IMR-90 (cell line): ENCODE data around the gene SRD5A1. TPM values are rescaled to one million over a fixed set of nuclear protein-coding genes. Genes with fewer than 3 reads are reported as not detected.

ENCODE experiments used
- ATAC-seq: fragments of 200-7000 bp; cut with Tn5 transposase; 2 replicates; pipeline ENCODE4 v1.9.1; 2020; ENCODE audit warnings: low read depth, mild to moderate bottlenecking, moderate library complexity
- BruUV-seq: library from RNA; stranded (reverse); fragments of 400-500 nt; replicated peaks from 2 replicates; lab custom pipeline; 2021; lab: Mats Ljungman, UMichigan
- CTCF ChIA-PET: fragments of 300-600 bp; formaldehyde crosslinking; extraction: SDS; loops from one replicate; lab custom pipeline; 2021; ENCODE audit warnings: antibody characterized with exemption; lab: Yijun Ruan, JAX
- POLR2A ChIA-PET: fragments of 300-600 bp; sonication (Branson Sonifier 250); formaldehyde crosslinking; loops from one replicate; lab custom pipeline; 2022; ENCODE audit warnings: antibody characterized with exemption; ENCODE audit not compliant: unreplicated experiment; lab: Charles Lee
- DNase-seq: peaks from one replicate; pipeline ENCODE4 v3.0.0; 2013
- H2AFZ ChIP-seq: replicated peaks from 2 replicates; pipeline ENCODE3; 2013; ENCODE audit warnings: low read length, mild to moderate bottlenecking; ENCODE audit not compliant: poor library complexity
- H2AK5ac ChIP-seq: 2 replicates; pipeline ENCODE4 v1.6.1; 2013; ENCODE audit warnings: low read depth, low read length, inconsistent platforms
- H2AK9ac ChIP-seq: replicated peaks from 2 replicates; pipeline ENCODE3; 2013; ENCODE audit warnings: mild to moderate bottlenecking, low read depth, low read length, moderate library complexity; ENCODE audit not compliant: poor library complexity
- H2BK120ac ChIP-seq: 2 replicates; pipeline ENCODE4 v1.6.1; 2013; ENCODE audit warnings: low read depth, low read length, inconsistent platforms
- H2BK15ac ChIP-seq: 3 replicates; pipeline ENCODE4 v1.6.1; 2013; ENCODE audit warnings: low read depth, low read length, inconsistent platforms
- H2BK20ac ChIP-seq: 2 replicates; pipeline ENCODE4 v1.6.1; 2013; ENCODE audit warnings: low read depth, mild to moderate bottlenecking, inconsistent platforms, low read length, moderate library complexity
- H2BK5ac ChIP-seq: 2 replicates; pipeline ENCODE4 v1.6.1; 2013; ENCODE audit warnings: mild to moderate bottlenecking, low read depth, low read length, inconsistent platforms; ENCODE audit not compliant: poor library complexity, severe bottlenecking
- H3K14ac ChIP-seq: replicated peaks from 2 replicates; pipeline ENCODE4 v1.6.1; 2013; ENCODE audit warnings: low read depth, low read length, inconsistent platforms
- H3K18ac ChIP-seq: 2 replicates; pipeline ENCODE4 v1.6.1; 2013; ENCODE audit warnings: low read depth, low read length, control low read depth
- H3K23ac ChIP-seq: 2 replicates; pipeline ENCODE4 v1.6.1; 2013; ENCODE audit warnings: low read depth, low read length, inconsistent platforms
- H3K27ac ChIP-seq: 2 replicates; pipeline ENCODE4 v1.5.1; 2013; ENCODE audit warnings: mild to moderate bottlenecking, control low read depth, low read length; ENCODE audit not compliant: insufficient read depth
- H3K27me3 ChIP-seq: 2 replicates; pipeline ENCODE4 v1.6.1; 2013; ENCODE audit warnings: low read length; ENCODE audit not compliant: control insufficient read depth, insufficient read depth
- H3K36me3 ChIP-seq: 2 replicates; pipeline ENCODE4 v1.6.1; 2013; ENCODE audit warnings: low read length, mixed read lengths; ENCODE audit not compliant: control insufficient read depth, insufficient read depth
- H3K4ac ChIP-seq: 2 replicates; pipeline ENCODE4 v1.6.1; 2013; ENCODE audit warnings: low read depth, low read length, inconsistent platforms
- H3K4me1 ChIP-seq: 2 replicates; pipeline ENCODE4 v1.6.1; 2013; ENCODE audit warnings: low read length, mixed read lengths; ENCODE audit not compliant: control insufficient read depth, insufficient read depth
- H3K4me2 ChIP-seq: 2 replicates; pipeline ENCODE4 v1.6.1; 2013; ENCODE audit warnings: low read depth, mild to moderate bottlenecking, control low read depth, low read length, moderate library complexity
- H3K4me3 ChIP-seq: 2 replicates; pipeline ENCODE4 v1.5.1; 2013; ENCODE audit warnings: low read depth, mild to moderate bottlenecking, control low read depth, low read length, moderate library complexity; ENCODE audit not compliant: insufficient read depth
- H3K56ac ChIP-seq: 2 replicates; pipeline ENCODE4 v1.6.1; 2013; ENCODE audit warnings: low read length, inconsistent platforms; ENCODE audit not compliant: insufficient read depth; ENCODE audit errors: extremely low read depth
- H3K79me1 ChIP-seq, 2 experiments: 2 replicates each; pipeline ENCODE4 v1.6.1; 2013; ENCODE audit warnings: low read length in 2 of 2, inconsistent platforms in 1 of 2, low read depth in 1 of 2
- H3K9ac ChIP-seq: 2 replicates; pipeline ENCODE4 v1.6.1; 2013; ENCODE audit warnings: low read depth, low read length, control low read depth
- H3K9me1 ChIP-seq: 2 replicates; pipeline ENCODE4 v1.6.1; 2013; ENCODE audit warnings: low read length, inconsistent platforms; ENCODE audit not compliant: insufficient read depth
- H3K9me3 ChIP-seq: 2 replicates; pipeline ENCODE4 v1.6.1; 2013; ENCODE audit warnings: low read length; ENCODE audit not compliant: control insufficient read depth, insufficient read depth
- H4K20me1 ChIP-seq: 2 replicates; pipeline ENCODE4 v1.6.1; 2013; ENCODE audit warnings: low read length, inconsistent platforms; ENCODE audit not compliant: insufficient read depth
- H4K5ac ChIP-seq: 2 replicates; pipeline ENCODE4 v1.6.1; 2013; ENCODE audit warnings: mild to moderate bottlenecking, low read depth, low read length, control low read depth
- H4K8ac ChIP-seq, 2 experiments: 2 replicates each; pipeline ENCODE4 v1.6.1; 2013; ENCODE audit warnings: low read depth in 2 of 2, low read length in 2 of 2, control low read depth in 1 of 2, inconsistent platforms in 1 of 2
- H4K91ac ChIP-seq: 2 replicates; pipeline ENCODE4 v1.6.1; 2013; ENCODE audit warnings: low read depth, low read length, inconsistent platforms; ENCODE audit not compliant: insufficient read depth
- BHLHE40 ChIP-seq: fragments of 150-350 bp; IDR thresholded peaks from 2 replicates; pipeline ENCODE4 v1.6.1; 2016; ENCODE audit warnings: mild to moderate bottlenecking, low read depth, low read length
- CEBPB ChIP-seq: IDR thresholded peaks from 2 replicates; pipeline ENCODE4 v1.6.1; 2012; ENCODE audit warnings: low read depth, low read length, improper control_type of control experiment
- CTCF ChIP-seq: conservative IDR thresholded peaks from 2 replicates; pipeline ENCODE4 v1.5.1; 2012; ENCODE audit warnings: mild to moderate bottlenecking, low read depth, low read length, improper control_type of control experiment
- NFE2L2 ChIP-seq: fragments of 150-350 bp; IDR thresholded peaks from 2 replicates; pipeline ENCODE4 v1.6.1; 2016; ENCODE audit warnings: low read depth, mild to moderate bottlenecking, low read length
- WGBS, 2 experiments: methylation state at CpG; one replicate each; pipeline versions ENCODE4 v1.1.5 to v1.1.7; 2013; ENCODE audit warnings: missing lambda C conversion rate in 2 of 2; ENCODE audit not compliant: insufficient read length in 1 of 2; ENCODE audit errors: extremely low coverage in 2 of 2; 5-methylcytosine and 5-hydroxymethylcytosine counted together
- dilution Hi-C: fragments of 300-500 bp; cut with HindIII; formaldehyde crosslinking; loops from one replicate; pipeline ENCODE4 v1.14.3; 2018; ENCODE audit warnings: low sequenced_read_pairs; ENCODE audit not compliant: unreplicated experiment
- in situ Hi-C: fragments of 300-500 bp; cut with MboI; formaldehyde crosslinking; loops from 3 replicates; pipeline ENCODE4 v1.14.3; 2019; ENCODE audit warnings: low sequenced_read_pairs, inconsistent platforms, mixed read lengths
- intact Hi-C: fragments of 100-400 bp; cut with micrococcal nuclease; formaldehyde crosslinking; loops from 2 replicates; pipeline ENCODE4 v1.10.0; 2022
- polyA plus RNA-seq, 3 experiments: library from polyadenylated mRNA; depleted of rRNA; stranded (reverse); fragments of >200 nt; gene quantifications; 2 replicates each; pipeline ENCODE4 v1.2.3, GENCODE V29; 2012; ENCODE audit warnings: low replicate concordance in 1 of 3
- total RNA-seq: library from RNA; depleted of rRNA; stranded (reverse); fragments of >200 nt; gene quantifications from 2 replicates; pipeline ENCODE4 v1.2.3, GENCODE V29; 2012
- TF ChIP-seq, protein P1 (sequence below): fragments of 150-350 bp; IDR thresholded peaks from 2 replicates; pipeline ENCODE4 v1.6.1; 2016; ENCODE audit warnings: low read depth, mild to moderate bottlenecking, low read length, moderate library complexity, borderline replicate concordance

Gene SRD5A1
- total and polyA plus RNA-seq, 2 of the 4 experiments (the other 2 are of a cell fraction) = 6.3 to 18.2 TPM

GRCh38 chr5:6701491-6701890 lies 68.3 kb downstream of the SRD5A1 start:
- peaks cover 0 to 9% of the 10 kb centered on the region in 2 experiments; a peak in 2 of 4 replicates for H3K79me1 ChIP-seq
- DNase-seq (no peak), ATAC-seq (no peak)
- no peak overlapping the region for H2BK20ac ChIP-seq
- WGBS, 2 experiments = 63% methylated on average over 3 of the region's 12 CpGs; no CpG with 5 or more reads in 1 of the 2 experiments
- dilution Hi-C loops = no loop called here
- no peaks in the 10 kb centered on the region for H3K9me3 ChIP-seq
- no peak overlapping the region for H3K4me3 ChIP-seq
- no peak overlapping the region for H2BK5ac ChIP-seq
- no peak overlapping the region for H4K5ac ChIP-seq
- no peak overlapping the region for H2AK5ac ChIP-seq
- TF ChIP-seq CTCF = no peak
- TF ChIP-seq NFE2L2 = no peak
- TF ChIP-seq CEBPB = no peak
- TF ChIP-seq, protein P1, sequence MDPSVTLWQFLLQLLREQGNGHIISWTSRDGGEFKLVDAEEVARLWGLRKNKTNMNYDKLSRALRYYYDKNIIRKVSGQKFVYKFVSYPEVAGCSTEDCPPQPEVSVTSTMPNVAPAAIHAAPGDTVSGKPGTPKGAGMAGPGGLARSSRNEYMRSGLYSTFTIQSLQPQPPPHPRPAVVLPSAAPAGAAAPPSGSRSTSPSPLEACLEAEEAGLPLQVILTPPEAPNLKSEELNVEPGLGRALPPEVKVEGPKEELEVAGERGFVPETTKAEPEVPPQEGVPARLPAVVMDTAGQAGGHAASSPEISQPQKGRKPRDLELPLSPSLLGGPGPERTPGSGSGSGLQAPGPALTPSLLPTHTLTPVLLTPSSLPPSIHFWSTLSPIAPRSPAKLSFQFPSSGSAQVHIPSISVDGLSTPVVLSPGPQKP = no peak
- TF ChIP-seq BHLHE40 = no peak
- CTCF ChIA-PET = no interaction called here
- H3K4me1 ChIP-seq = peaks cover 20% of the 10 kb centered on the region
- H4K8ac ChIP-seq = no peak overlapping the region
- H3K9ac ChIP-seq = no peak overlapping the region
- H3K56ac ChIP-seq = no peak overlapping the region
- in situ Hi-C loops = no loop called here
- no peak overlapping the region for H3K4ac ChIP-seq
- intact Hi-C loops = no loop called here
- peaks cover 16% of the 10 kb centered on the region for H3K9me1 ChIP-seq
- no peak overlapping the region for H3K23ac ChIP-seq
- H3K36me3 ChIP-seq = no peaks in the 10 kb centered on the region
- no peak overlapping the region for H3K4me2 ChIP-seq
- H2BK15ac ChIP-seq = no peak overlapping the region
- H2AFZ ChIP-seq = no peak overlapping the region
- no peak overlapping the region for H3K18ac ChIP-seq
- peaks cover 8% of the 10 kb centered on the region; the same call in 1 of the 2 replicates for H3K27me3 ChIP-seq
- H4K20me1 ChIP-seq = no peaks in the 10 kb centered on the region
- no peak overlapping the region for H2AK9ac ChIP-seq
- no peak overlapping the region for H2BK120ac ChIP-seq
- POLR2A ChIA-PET = no interaction called here
- H4K91ac ChIP-seq = no peak overlapping the region
- no peak overlapping the region for H3K14ac ChIP-seq
- no TSS peak for BruUV-seq
- no peak overlapping the region for H3K27ac ChIP-seq
